HepG2 (cell line): Measurements from ENCODE around the gene JAK1. TPM values are rescaled to one million over a fixed set of nuclear protein-coding genes. Genes with fewer than 3 reads are reported as not detected.

ENCODE experiments used
- ARNT ChIP-seq: fragments of 450-650 bp; IDR thresholded peaks from 2 replicates; pipeline ENCODE4 v1.6.1; 2017
- ATF7-NPFF ChIP-seq: sonication (generic); formaldehyde crosslinking; IDR thresholded peaks from 2 replicates; pipeline ENCODE4 v1.8.1; 2023; ENCODE audit warnings: mild to moderate bottlenecking, low read depth, missing genetic modification reagents, moderate library complexity
- FOXO4 ChIP-seq: sonication (generic); formaldehyde crosslinking; conservative IDR thresholded peaks from 2 replicates; pipeline ENCODE4 v1.8.1; 2023; ENCODE audit warnings: missing genetic modification reagents
- HNF1A ChIP-seq, 2 experiments: sonication (generic) in 1 of 2; formaldehyde crosslinking in 1 of 2; IDR thresholded peaks; 2 replicates each; pipeline versions ENCODE4 v1.4.0 to v1.6.1; 2016 to 2020; ENCODE audit warnings: borderline replicate concordance in 1 of 2, low read depth in 1 of 2, mild to moderate bottlenecking in 1 of 2, missing genetic modification reagents in 1 of 2
- KMT2A ChIP-seq: sonication (generic); formaldehyde crosslinking; IDR thresholded peaks from 2 replicates; pipeline ENCODE4 v1.4.0; 2020; ENCODE audit warnings: missing genetic modification reagents
- PBX3 ChIP-seq: sonication (generic); formaldehyde crosslinking; IDR thresholded peaks from 2 replicates; pipeline ENCODE4 v1.8.1; 2023; ENCODE audit warnings: missing genetic modification reagents, inconsistent platforms, borderline replicate concordance
- TMF1 ChIP-seq: sonication (generic); formaldehyde crosslinking; IDR thresholded peaks from 2 replicates; pipeline ENCODE4 v1.8.1; 2022; ENCODE audit warnings: low read depth, missing genetic modification reagents
- polyA plus RNA-seq, 8 experiments: library from polyadenylated mRNA; depleted of rRNA in 3 of 8; stranded (reverse) in 7 of 8; unstranded in 1 of 8; fragments of >200 nt; fragmentation: Illumina TruSeq in 4 of 8; extraction: Trizol in 4 of 8; gene quantifications; 2 replicates each; pipeline versions ENCODE4 v1.2.1 to v1.2.3, GENCODE V29; 2011 to 2016; ENCODE audit warnings: low read depth in 4 of 8, missing spikeins in 1 of 8, mixed read lengths in 1 of 8; ENCODE audit not compliant: insufficient read depth in 1 of 8
- total RNA-seq, 5 experiments: library from RNA; depleted of rRNA; stranded (reverse); fragments of >200 nt; fragmentation: Illumina TruSeq; extraction: Trizol; gene quantifications; 2 replicates each; pipeline ENCODE4 v1.2.3, GENCODE V29; 2016; ENCODE audit warnings: low read depth in 1 of 5
- TF ChIP-seq, protein P1 (sequence below): sonication (generic); formaldehyde crosslinking; IDR thresholded peaks from 2 replicates; pipeline ENCODE4 v1.9.0; 2021; ENCODE audit warnings: missing genetic modification reagents, borderline replicate concordance
- TF ChIP-seq, protein P2 (sequence below), 2 experiments: sonication (generic) in 1 of 2; formaldehyde crosslinking in 1 of 2; IDR thresholded peaks; 2 replicates each; pipeline versions ENCODE4 v1.6.1 to v1.9.0; 2014 to 2022; ENCODE audit warnings: antibody characterized with exemption in 1 of 2, borderline replicate concordance in 1 of 2, inconsistent platforms in 1 of 2, low read depth in 1 of 2, missing genetic modification reagents in 1 of 2

JAK1 gene
- total and polyA plus RNA-seq, 2 of the 13 experiments (the other 11 are each of a cell fraction or from before 2014, with no cell fraction given), result 23.9 to 42.4 TPM

- TF ChIP-seq, protein P1, sequence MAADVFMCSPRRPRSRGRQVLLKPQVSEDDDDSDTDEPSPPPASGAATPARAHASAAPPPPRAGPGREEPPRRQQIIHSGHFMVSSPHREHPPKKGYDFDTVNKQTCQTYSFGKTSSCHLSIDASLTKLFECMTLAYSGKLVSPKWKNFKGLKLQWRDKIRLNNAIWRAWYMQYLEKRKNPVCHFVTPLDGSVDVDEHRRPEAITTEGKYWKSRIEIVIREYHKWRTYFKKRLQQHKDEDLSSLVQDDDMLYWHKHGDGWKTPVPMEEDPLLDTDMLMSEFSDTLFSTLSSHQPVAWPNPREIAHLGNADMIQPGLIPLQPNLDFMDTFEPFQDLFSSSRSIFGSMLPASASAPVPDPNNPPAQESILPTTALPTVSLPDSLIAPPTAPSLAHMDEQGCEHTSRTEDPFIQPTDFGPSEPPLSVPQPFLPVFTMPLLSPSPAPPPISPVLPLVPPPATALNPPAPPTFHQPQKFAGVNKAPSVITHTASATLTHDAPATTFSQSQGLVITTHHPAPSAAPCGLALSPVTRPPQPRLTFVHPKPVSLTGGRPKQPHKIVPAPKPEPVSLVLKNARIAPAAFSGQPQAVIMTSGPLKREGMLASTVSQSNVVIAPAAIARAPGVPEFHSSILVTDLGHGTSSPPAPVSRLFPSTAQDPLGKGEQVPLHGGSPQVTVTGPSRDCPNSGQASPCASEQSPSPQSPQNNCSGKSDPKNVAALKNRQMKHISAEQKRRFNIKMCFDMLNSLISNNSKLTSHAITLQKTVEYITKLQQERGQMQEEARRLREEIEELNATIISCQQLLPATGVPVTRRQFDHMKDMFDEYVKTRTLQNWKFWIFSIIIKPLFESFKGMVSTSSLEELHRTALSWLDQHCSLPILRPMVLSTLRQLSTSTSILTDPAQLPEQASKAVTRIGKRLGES (CRISPR knock-in tag), result no peak
- no peak for TF ChIP-seq ATF7-NPFF (CRISPR knock-in tag)
- no peak for TF ChIP-seq FOXO4
- TF ChIP-seq TMF1 (CRISPR knock-in tag), result no peak
- TF ChIP-seq ARNT, result no peak
- no peak for TF ChIP-seq KMT2A (CRISPR knock-in tag)
- TF ChIP-seq, protein P2, sequence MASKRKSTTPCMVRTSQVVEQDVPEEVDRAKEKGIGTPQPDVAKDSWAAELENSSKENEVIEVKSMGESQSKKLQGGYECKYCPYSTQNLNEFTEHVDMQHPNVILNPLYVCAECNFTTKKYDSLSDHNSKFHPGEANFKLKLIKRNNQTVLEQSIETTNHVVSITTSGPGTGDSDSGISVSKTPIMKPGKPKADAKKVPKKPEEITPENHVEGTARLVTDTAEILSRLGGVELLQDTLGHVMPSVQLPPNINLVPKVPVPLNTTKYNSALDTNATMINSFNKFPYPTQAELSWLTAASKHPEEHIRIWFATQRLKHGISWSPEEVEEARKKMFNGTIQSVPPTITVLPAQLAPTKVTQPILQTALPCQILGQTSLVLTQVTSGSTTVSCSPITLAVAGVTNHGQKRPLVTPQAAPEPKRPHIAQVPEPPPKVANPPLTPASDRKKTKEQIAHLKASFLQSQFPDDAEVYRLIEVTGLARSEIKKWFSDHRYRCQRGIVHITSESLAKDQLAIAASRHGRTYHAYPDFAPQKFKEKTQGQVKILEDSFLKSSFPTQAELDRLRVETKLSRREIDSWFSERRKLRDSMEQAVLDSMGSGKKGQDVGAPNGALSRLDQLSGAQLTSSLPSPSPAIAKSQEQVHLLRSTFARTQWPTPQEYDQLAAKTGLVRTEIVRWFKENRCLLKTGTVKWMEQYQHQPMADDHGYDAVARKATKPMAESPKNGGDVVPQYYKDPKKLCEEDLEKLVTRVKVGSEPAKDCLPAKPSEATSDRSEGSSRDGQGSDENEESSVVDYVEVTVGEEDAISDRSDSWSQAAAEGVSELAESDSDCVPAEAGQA (IDR thresholded peaks at IDR 0.05; ENCODE audit: low read depth), result no peak
- TF ChIP-seq, protein P2 (CRISPR knock-in tag; IDR thresholded peaks at IDR 0.05; ENCODE audit: borderline replicate concordance), result no peak
- no peak for TF ChIP-seq PBX3 (CRISPR knock-in tag)
- TF ChIP-seq HNF1A (IDR thresholded peaks at IDR 0.05; ENCODE audit: low read depth), result peak; percentile 71
- TF ChIP-seq HNF1A (CRISPR knock-in tag; IDR thresholded peaks at IDR 0.05; ENCODE audit: borderline replicate concordance), result peak; percentile 46; the same call in 1 of the 2 replicates
These were observed 20.8 kb upstream of the JAK1 start (continued) for GRCh38 chr1:64986903-64987871.
